Muscle layer of duodenum (tissue), 2 donors: ENCODE measurements around the gene RASSF3.

ENCODE experiments used
- H3K27ac ChIP-seq: one replicate; pipeline ENCODE4 v1.7.0; 2013; ENCODE audit warnings: mild to moderate bottlenecking, low read length
- H3K27me3 ChIP-seq: one replicate; pipeline ENCODE4 v1.7.0; 2013; ENCODE audit warnings: low read depth, mild to moderate bottlenecking, control low read depth, low read length
- H3K36me3 ChIP-seq, 2 donors: one replicate each; pipeline ENCODE4 v1.7.0; 2013; ENCODE audit warnings: low read length in 2 of 2, control low read depth in 1 of 2, mild to moderate bottlenecking in 1 of 2; ENCODE audit not compliant: insufficient read depth in 2 of 2, control insufficient read depth in 1 of 2
- H3K4me1 ChIP-seq, 2 donors: one replicate each; pipeline ENCODE4 v1.7.0; 2013; ENCODE audit warnings: low read length in 2 of 2, mild to moderate bottlenecking in 2 of 2, control low read depth in 1 of 2, moderate library complexity in 1 of 2; ENCODE audit not compliant: insufficient read depth in 2 of 2, control insufficient read depth in 1 of 2
- H3K4me3 ChIP-seq, 2 donors: one replicate each; pipeline ENCODE4 v1.7.0; 2013; ENCODE audit warnings: low read length in 2 of 2, low read depth in 1 of 2, mild to moderate bottlenecking in 1 of 2
- H3K9me3 ChIP-seq, 2 donors: one replicate each; pipeline ENCODE4 v1.7.0; 2013; ENCODE audit warnings: low read length in 2 of 2, control low read depth in 1 of 2, mild to moderate bottlenecking in 1 of 2; ENCODE audit not compliant: control insufficient read depth in 1 of 2
- donor health status: healthy.

RASSF3 gene

DNA sequence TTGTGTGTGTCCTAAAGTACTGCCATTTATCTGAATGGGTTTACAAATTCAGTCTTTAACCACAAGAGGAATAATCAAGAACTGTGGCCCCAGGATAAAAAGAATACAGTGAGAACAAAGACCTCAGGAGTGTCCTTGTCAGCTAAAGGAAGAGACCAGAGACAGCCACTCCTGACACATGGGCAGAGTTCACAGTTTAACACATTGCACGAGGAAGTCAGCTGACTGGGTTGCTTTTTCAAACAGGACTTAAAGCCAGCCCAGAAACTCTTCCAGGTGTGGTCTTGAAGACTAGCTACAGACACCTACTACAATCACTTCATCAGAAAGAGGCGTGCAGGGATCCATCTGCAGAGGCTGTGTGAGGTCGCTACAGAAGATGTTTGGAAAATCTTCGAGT, 106.1 kb downstream of the RASSF3 start:
- Histone ChIP-seq H3K4me1 (peaks cover 0 to 5% of the 10 kb centered on the region in 2 donors), H3K27me3 (no peaks in the 10 kb centered on the region), H3K4me3 (no peak overlapping the region), H3K36me3 (peaks cover 40 to 45% of the 10 kb centered on the region in 2 donors), H3K9me3 (no peaks in the 10 kb centered on the region), H3K27ac (no peak overlapping the region)

DNA sequence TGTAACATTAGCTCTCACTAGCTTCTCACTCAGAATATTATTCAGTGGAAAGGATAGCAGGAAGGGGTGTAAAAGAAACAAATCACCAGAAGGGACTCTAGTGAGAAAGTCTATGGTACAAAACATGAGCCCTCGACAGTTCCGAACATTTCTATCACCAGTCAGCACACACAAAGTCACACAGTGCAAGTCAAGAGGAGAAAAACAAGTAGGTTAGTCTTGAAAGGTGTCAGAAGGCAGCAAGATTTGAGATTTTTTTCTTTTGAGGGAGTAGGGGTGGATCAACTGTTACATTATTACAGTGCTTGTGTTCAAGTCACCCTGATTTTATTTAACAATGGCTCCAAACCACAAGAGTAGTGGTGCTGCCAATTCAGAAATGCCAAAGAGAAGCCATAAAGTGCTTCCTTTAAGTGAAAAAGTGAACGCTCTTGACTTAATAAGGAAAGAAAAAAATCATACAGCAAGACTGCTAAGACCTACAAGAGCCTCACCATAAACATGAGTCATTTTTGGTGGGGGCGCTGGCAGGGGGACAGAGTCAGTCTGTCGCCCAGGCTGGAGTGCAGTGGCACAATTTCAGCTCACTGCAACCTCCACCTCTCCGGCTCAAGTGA, 106.7 kb downstream of the RASSF3 start:
- no peak overlapping the region for H3K27ac ChIP-seq
- H3K9me3 ChIP-seq, result no peaks in the 10 kb centered on the region
- no peak overlapping the region for H3K4me3 ChIP-seq
- H3K4me1 ChIP-seq, result peaks cover 0 to 5% of the 10 kb centered on the region in 2 donors
- no peaks in the 10 kb centered on the region for H3K27me3 ChIP-seq
- peaks cover 42 to 50% of the 10 kb centered on the region in 2 donors for H3K36me3 ChIP-seq

DNA sequence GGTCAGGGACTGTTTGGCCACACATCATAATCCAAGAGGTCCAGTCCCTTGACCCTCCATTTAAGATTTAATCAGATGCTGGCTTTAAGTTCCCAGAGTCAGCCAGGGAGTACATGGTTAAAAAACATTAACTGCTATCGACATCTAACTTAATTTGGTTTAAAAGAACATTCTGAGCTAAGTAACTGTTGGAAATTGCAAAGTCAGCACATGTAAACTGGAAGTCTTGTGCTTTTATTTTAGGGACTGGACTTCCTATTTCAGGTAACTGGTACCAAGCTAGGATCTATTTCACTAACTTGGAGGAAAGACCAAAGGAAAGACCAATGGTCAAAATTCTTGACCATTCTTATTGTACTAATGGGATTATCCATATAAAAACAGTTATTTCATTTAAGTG, 108.4 kb downstream of the RASSF3 start:
- Histone ChIP-seq H3K27me3 (no peaks in the 10 kb centered on the region), H3K9me3 (no peaks in the 10 kb centered on the region), H3K4me3 (no peak overlapping the region), H3K4me1 (no peaks in the 10 kb centered on the region), H3K36me3 (peaks cover 56 to 66% of the 10 kb centered on the region in 2 donors), H3K27ac (no peak overlapping the region)

DNA sequence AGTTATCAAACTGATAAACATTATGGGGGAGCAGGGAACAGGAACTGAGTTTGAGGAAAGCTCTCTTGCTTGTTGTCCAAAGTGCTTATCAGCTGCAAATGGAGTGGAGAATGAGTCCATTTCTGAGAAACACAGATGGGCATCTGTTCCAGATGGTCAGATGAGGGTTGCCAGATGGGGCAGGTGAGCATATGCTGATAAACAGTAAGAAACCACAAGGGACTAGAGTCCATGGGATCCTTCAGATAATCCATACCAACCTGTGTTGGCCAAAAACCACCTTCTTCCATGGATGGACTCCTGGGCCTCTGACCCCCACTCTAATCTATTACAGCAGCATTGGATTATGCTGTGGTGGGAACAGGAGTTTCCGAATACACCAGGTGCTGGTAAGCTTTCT, 110.6 kb downstream of the RASSF3 start:
- H3K36me3 ChIP-seq, result peaks cover 46 to 69% of the 10 kb centered on the region in 2 donors
- no peak overlapping the region for H3K4me3 ChIP-seq
- no peaks in the 10 kb centered on the region for H3K4me1 ChIP-seq
- no peaks in the 10 kb centered on the region for H3K9me3 ChIP-seq
- no peaks in the 10 kb centered on the region for H3K27me3 ChIP-seq
- no peak overlapping the region for H3K27ac ChIP-seq

DNA sequence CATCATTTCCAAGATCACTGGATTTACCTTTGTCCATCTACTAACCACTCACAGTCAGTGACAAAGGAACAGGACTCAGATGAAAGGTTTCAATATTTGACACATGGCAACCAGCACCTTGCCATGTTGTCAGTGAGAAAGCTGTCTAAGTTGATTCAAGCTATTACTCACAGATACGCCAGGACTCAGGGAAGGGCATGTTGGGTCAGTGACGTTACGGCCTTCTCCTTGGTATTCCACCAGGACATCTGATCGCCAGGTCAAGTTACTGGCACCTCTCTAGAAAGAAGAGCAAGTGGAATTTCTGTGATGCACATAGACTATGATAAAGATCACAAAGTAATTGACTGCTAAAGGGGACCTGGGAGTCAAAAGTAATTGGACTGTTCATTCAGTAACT, 112.5 kb downstream of the RASSF3 start:
- Histone ChIP-seq H3K36me3 (peaks cover 47 to 62% of the 10 kb centered on the region in 2 donors), H3K9me3 (no peaks in the 10 kb centered on the region)

GRCh38 chr12:64723630-64724029, 113.3 kb downstream of the RASSF3 start:
- Histone ChIP-seq H3K4me3 (no peak overlapping the region), H3K4me1 (no peaks in the 10 kb centered on the region), H3K27ac (no peak overlapping the region), H3K9me3 (no peaks in the 10 kb centered on the region), H3K27me3 (no peaks in the 10 kb centered on the region), H3K36me3 (peaks cover 42 to 59% of the 10 kb centered on the region in 2 donors)

More for the DNA sequence above, 112.5 kb downstream of the RASSF3 start:
- Histone ChIP-seq H3K27me3 (no peaks in the 10 kb centered on the region), H3K27ac (no peak overlapping the region), H3K4me3 (no peak overlapping the region), H3K4me1 (no peaks in the 10 kb centered on the region)

DNA sequence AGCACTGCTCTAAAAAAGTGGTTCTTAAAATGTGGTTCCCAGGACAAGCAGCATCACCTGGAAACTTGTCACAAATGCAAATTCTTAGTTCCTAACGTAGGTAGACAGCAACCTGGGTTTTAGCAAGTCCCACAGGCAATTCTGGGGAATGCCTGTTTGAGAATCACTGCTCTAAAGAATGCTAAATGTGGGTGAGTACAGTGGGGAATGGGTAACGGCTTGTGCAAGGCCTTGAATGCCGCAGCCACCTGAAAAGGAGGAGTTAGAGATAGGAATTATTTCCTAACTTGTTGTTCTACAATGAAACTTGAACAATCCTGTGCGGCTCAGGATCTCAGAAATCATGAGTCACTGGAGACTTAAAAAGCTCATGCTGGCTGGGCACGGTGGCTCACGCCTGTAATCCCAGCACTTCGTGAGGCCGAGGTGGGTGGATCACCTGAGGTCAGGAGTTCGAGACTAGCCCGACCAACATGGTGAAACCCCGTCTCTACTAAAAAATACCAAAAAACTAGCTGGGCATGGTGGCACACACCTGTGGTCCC, 114.0 kb downstream of the RASSF3 start:
- Histone ChIP-seq H3K4me1 (no peaks in the 10 kb centered on the region), H3K36me3 (peaks cover 41 to 57% of the 10 kb centered on the region in 2 donors)

GRCh38 chr12:64729909-64730587, 119.8 kb downstream of the RASSF3 start:
- no peak overlapping the region for H3K4me3 ChIP-seq
- peaks cover 16 to 31% of the 10 kb centered on the region in 2 donors for H3K36me3 ChIP-seq
- H3K27ac ChIP-seq, result peak overlapping the region; percentile 10
- H3K4me1 ChIP-seq, result no peaks in the 10 kb centered on the region
- no peaks in the 10 kb centered on the region for H3K27me3 ChIP-seq
- H3K9me3 ChIP-seq, result no peaks in the 10 kb centered on the region

More for the DNA sequence above, 114.0 kb downstream of the RASSF3 start:
- no peaks in the 10 kb centered on the region for H3K9me3 ChIP-seq
- no peak overlapping the region for H3K4me3 ChIP-seq
- H3K27ac ChIP-seq, result no peak overlapping the region
- H3K27me3 ChIP-seq, result no peaks in the 10 kb centered on the region

GRCh38 chr12:64730588-64730969, 120.3 kb downstream of the RASSF3 start:
- Histone ChIP-seq H3K36me3 (peaks cover 21 to 32% of the 10 kb centered on the region in 2 donors), H3K4me1 (no peaks in the 10 kb centered on the region), H3K4me3 (no peak overlapping the region), H3K27ac (peak overlapping the region; percentile 10), H3K9me3 (no peaks in the 10 kb centered on the region), H3K27me3 (no peaks in the 10 kb centered on the region)

DNA sequence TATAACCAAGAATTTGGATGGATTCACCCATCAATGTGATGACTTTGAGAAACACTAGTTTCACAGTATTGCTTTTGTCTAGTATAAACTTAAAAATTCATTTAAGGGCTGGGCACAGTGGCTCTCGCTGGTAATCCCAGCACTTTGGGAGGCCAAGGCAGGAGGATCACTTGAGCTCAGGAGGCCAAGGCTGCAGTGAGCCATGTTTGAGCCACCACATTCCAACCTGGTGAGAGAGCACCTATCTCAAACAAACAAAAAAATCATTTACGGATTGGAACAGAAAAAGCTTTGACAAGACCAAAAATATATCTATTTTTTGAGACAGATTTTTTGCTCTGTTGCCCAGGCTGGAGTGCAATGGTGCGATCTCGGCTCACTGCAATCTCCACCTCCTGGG, 121.4 kb downstream of the RASSF3 start:
- no peak overlapping the region for H3K27ac ChIP-seq
- no peaks in the 10 kb centered on the region for H3K27me3 ChIP-seq
- no peaks in the 10 kb centered on the region for H3K9me3 ChIP-seq
- H3K4me1 ChIP-seq, result no peaks in the 10 kb centered on the region
- peaks cover 26 to 43% of the 10 kb centered on the region in 2 donors for H3K36me3 ChIP-seq
- H3K4me3 ChIP-seq, result no peak overlapping the region

- Histone ChIP-seq H3K27ac (no peak overlapping the region), H3K36me3 (peaks cover 38 to 57% of the 10 kb centered on the region in 2 donors)
Observed at GRCh38 chr12:64733857-64734256, 123.6 kb downstream of the RASSF3 start.

More at GRCh38 chr12:64733857-64734256, 123.6 kb downstream of the RASSF3 start:
- Histone ChIP-seq H3K4me1 (no peaks in the 10 kb centered on the region), H3K9me3 (no peaks in the 10 kb centered on the region), H3K4me3 (no peak overlapping the region), H3K27me3 (no peaks in the 10 kb centered on the region)
